ENCODE data around the gene LRRC42.
A peak's percentile ranks its signal among the peaks of the same experiment; 100 is the strongest.

The LRRC42 gene

DNA sequence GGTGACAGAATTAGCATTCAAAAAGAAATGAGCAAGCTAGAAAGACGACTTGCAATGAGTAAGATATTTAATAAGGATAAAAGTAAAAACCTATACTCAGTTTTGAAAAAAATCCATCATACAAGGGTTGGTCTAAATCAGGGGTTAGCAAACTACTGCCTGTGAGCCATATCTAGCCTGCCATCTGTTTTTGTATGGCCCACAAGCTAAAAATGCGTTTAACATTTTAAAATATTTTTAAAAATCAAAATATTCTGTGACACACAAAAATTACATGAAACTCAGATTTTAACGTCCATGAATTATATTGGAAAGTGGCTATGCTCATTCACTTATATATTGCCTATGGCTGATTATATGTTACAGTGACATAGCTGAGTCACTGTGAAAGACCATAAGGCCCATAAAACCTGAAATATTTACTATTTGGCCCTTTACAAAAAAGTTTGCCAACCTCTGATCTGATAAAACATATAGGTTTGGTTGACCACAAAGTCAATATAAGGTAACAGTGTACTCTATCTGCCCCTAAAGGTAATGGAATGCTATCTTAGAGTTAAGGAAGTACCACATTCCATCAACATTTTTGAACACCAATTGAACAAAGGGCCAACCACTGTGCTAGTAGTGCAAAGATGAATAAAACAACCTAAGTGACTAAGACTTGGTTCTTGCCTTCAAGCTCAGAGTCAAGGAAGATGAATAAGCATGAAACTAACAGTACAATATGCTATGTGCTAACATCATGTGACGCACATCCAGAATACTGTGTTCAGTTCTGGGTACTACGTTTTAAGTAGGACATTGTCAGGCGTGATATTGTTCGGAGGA lies 3.8 kb upstream of the LRRC42 start:
- DNase-seq, result no peak

DNA sequence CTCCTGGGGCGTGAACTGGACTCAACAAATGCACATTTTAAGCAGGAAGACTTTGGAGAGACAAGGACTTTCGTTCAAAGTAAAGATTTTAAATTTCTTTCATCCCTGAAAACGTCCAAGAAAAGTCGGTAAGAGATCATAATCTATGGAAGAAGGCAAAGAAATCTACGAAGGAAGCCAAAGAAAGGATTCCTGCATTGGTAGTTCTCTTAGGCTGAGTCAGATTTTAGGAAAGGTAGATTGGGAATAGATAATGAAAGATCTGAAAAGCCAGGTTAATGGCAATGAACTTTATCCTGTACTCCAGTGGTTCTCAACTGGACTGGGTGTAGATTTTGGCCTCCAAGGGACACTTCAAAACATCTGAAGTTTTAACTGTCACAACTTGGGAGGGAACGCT lies 3.1 kb upstream of the LRRC42 start:
- DNase-seq, result no peak

DNA sequence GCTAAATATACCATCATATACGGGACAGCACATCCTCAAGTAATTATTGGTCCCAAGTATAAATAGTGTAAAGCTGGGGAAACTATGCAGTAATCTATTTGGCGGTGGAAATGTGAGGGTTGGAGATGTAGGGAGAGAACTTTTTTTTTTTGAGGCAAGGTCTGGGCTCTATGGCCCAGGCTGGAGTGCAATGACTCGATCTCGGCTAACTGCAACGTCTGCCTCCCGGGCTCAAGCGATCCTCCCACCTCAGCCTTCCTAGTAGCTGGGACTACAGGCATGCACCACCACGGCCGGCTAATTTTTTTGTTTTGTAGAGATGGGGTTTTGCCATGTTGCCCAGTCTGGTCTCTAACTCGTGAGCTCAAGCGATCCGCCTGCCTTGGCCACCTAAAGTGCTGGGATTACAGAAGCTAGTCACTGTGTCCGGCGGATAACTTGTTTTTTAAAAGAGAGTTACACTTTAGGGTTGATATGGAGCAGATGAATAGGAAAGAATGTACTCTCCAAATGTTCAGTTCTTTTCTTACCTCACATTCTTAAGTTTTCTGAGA lies 2.6 kb upstream of the LRRC42 start:
- no peak for DNase-seq

DNA sequence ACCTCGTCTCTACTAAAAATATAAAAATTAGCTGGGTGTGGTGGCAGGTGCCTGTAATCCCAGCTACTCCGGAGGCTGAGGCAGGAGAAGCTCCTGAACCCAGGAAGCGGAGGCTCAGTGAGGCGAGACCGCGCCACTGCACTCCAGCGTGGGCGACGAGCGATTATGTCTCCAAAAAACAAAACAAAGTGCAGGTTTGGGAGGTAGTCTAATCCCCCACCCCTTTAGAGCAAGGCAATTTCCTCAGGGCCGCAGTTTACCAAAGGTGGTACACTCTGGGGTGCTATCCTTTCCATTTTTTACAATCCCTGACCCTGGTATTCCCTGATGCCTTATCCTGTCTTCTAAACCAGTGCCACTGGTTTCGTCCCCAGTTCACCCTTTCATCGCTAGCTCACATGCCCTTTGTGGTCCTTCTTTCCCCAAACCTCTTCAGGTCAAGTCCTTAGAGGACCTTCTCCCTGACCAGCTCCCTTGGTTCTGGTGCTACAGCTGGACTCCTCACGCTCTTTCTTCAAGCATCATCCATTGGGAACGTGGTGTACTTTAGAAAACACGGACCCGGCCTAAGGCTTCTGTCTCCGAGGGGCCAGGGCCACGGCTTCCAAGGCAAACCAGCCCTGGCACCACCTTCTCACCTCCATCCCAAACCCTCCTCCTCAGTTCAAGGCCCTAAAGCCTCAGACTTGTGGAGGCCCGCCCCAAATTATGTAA lies 1.5 kb upstream of the LRRC42 start:
- no peak for DNase-seq

DNA sequence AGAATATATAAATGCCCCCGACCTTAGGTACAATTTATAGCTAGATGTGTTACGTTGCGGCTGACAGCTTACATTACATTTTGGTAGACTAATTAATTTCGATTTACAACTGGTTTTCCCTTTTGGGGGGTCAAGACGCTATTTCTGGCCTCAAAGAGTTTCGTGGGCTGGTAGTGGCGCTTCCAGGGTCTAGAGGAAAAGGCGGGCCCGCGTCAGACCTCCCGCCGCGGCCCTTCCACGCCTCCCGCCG lies 1.0 kb upstream of the LRRC42 start:
- no peak for DNase-seq

DNA sequence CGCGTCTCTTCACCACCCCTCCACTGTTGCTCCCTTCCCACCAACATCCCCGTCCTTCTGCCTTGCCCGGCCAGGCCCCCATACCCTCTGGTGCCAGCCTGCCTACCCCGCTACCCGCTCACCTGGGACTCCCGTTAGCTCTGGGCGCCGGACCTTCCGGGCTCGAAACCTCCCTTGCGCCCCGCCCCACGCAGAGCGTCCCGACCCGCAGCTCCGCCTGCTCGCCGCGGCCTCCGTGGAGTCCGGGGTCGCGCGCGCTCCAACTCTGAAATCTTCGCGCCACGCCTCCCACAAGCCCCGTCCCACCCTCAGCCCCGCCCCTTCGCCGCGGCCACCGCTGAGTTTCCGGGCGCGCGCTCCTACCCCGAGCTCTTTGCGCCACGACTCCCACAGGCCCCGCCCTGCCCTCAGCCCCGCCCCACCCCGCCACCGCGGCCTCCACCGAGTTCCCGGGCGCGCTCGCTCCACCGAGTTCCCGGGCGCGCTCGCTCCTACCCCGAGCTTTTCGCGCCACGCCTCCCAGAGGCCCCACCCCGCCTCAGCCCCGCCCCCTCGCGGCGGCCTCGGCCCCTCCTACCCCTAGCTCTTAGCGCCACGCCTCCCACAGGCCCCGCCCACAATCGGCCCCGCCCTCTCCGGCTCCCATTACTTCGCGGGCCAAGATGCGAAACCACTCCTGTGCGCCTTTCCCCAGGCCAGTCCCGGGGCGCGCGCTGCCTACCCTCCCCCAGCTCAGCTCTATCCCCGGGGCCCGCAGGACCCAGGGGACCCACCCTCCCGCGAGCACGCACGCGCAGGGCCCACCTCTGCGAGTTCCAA lies 508 bp upstream of the LRRC42 start, which contains the start of gene IFT25:
IFT25 (minus strand) TSS at position 267 of the 819 bp plus-strand sequence. CDS start 5,617 bp downstream, outside the sequence.
- peak; percentile 99 for DNase-seq

DNA sequence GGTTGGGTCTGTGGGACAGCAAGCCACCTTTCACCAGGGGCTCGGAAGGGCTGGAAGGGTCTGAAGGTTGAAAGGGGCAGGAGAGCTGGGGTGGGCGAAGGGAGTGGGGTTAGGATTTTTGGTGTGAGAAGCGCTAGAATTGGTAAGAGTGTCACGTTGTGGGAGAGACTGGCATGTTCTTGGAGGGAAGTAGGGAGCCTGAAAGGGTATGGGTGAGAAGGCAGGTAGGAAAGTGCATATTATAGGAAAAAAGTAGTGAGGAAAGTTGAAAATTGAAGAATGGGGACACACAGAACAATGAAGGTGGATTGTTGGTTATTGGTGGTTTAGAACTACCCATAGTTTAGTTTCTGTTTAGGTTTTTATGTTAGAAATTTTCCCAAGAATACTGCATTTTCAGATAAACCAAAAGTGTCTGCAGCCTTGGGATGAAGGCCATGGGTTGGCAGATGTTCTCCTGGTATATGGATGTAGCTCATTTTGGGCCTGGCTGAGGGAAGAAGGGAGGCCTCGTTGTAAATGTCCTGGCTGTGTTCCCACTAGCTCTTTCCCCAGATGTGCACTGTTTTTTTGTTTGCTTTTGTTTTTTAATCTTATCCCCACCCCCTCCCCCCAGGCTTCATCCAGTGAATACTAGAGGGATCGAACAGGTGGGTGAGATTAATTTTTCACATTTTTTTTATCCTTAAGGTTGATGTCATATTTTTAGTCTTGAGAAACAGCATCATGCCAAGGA lies 1.2 kb downstream of the LRRC42 start:
- no peak for DNase-seq

DNA sequence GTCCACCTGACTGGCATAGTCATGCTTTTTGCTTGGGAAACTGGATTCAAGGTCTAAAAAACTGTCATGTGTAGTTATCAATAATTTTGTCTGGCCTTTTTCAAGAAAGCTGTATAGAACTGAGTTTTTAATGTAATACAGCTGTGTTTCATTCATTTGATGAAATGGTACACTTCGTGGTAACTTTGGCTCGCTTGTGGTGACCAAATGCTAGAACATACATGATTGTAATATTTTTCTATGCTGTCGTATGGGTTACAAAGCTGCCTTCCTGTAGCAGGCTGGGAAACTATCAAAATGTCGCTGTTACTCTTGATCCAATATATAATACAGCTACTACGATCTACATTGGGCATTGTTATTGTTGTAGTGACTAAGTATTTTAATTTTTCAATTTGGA lies 2.1 kb downstream of the LRRC42 start:
- DNase-seq, result no peak

DNA sequence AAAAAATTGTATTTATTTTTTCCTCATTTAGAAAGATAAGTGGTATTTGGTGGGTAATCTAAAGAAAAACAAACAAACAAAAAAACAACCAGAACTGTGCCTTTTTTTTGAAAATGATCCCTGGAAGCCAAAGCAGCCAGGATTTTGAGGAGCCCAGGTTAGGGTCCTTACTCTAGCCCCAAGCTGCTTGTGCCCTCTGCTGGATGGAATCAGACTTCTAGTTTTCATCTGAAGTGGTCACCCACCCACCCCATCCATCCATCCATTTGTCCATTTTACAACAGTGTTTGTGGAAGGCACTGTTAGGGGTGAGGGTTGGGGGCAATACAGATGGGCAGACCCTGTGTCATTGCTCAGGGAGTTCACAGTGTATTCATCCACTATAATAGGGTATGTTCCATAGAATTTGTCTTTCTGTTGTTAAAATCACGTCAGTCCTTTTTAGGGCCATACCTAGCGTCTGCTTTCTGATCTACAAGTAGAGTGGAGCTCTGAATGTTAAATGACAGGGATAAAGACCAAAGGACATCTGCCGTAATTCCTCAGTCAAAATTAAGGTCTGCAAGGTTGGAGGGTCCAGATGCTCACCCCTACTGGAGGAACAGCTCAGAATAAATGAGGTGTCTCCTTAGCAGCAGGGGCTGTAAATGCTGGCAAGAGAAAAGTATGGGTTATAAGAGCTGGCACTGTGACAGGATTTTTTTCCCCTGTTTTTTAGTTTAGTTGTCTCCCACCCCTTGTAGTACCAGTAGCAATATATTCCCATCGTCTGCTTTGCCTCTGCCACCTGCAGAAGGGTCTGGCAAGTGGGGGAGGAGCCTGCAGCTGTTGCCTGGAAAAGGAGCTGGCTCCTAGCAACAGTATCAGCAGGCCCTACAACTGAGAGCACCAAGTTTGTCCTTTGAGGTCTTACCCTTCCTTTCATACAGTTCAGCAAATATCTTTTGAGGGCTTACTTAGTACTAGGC lies 3.2 kb downstream of the LRRC42 start:
- no peak for DNase-seq

DNA sequence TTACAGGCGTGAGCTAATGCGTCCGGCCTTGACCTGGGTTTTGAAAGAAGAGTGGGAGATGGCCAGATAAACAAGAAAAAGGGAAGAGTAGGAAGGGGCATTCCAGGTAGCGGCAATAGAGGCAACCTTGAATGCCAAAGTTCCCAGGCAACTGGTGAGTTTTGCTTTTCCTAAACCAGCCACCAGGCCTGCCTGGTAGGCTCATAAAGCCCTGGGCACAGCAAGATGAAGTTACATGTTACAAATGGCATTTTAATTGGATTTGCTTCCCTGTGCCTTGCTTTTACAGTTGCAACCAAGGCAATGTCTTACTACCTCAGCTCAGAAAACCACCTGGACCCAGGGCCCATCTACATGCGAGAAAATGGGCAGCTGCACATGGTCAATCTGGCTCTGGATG lies 5.5 kb downstream of the LRRC42 start:
- no peak for DNase-seq

DNA sequence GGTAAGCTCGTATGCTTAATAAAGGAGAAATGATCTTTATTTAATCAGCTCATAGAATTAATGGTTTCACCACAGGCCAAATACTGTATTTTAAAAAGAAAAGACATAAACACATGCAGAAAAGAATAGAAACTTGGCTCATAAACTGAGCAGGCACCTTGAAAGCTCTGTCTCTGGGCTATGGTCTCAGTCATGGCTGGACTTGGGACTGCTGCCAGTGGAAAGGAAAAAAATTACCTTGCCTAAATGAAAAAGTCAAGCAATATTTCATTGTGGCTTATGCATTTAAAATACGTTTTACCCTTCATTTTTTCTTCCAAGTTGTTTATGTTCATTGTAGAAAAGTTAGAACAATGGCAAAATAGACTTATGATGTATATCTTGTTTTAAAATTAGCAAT lies 8.0 kb downstream of the LRRC42 start:
- DNase-seq, result no peak

DNA sequence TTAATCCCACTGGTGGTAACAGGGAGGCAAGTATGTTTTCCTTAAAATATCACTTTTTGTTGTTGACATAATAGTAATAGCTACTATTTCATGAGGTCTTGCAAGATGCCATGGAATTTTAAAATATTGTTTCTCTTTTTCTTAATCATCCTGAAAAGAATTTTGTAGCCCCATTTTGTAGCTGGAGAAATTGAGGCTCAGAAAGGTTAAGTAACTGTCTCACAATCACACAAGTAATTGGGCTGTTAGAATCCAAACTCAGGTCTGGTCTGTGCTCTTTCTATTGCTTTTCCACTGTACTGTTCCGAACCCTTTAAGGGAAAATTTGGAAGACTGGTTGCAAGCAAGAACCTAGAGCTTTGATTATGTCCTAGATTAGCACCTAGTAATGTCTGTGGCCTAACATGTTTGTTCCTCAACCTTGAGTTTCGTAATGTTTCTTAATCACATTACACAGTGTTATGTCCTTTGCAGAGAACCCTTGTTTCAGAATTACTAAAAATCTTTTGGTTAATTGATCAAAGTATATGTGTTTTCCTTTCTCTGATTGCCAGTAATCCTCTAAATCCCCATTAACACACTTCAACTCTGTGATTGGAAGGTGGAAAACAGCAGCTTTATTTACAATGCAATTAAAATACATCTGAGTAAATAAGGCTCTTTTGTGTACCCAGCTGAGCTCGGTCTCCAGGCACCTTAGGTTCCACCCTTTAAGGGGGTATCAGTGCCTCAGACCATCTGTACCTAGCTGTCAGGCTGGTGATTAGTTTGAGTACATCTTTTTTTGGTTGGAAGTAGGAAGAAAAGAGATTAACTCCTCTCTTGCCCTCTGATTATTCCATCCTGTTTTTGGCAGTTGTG lies 10.4 kb downstream of the LRRC42 start:
- DNase-seq, result no peak

DNA sequence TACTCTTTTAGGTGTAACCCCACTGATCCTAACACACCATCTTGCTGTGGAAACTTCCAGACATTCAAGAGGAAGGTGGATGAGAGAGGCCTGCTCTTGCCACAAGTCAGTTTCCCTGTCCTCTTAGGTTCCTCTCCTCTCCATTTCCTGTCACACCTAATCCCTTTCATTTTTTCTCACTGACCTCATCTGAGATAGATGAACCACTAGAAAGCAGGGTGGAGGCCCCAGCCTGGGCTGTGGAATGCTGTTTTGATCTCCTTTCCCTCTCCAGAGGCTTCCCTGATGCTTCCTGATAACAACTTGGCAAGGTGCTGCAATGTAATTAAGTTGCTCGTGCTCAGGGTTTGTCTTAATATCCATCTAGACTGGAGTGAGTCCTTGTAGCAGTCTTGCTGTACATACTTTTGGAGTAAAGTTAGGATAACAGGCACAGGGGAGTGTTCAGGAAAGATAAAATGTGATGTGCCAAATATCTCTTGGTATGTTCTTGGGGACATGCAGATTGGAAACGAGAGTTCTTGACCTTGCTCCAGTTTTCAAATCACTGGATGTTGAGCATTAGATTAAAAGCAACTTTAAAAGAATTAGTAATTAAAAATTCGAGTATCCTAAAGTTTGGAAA lies 11.2 kb downstream of the LRRC42 start:
- DNase-seq, result no peak

DNA sequence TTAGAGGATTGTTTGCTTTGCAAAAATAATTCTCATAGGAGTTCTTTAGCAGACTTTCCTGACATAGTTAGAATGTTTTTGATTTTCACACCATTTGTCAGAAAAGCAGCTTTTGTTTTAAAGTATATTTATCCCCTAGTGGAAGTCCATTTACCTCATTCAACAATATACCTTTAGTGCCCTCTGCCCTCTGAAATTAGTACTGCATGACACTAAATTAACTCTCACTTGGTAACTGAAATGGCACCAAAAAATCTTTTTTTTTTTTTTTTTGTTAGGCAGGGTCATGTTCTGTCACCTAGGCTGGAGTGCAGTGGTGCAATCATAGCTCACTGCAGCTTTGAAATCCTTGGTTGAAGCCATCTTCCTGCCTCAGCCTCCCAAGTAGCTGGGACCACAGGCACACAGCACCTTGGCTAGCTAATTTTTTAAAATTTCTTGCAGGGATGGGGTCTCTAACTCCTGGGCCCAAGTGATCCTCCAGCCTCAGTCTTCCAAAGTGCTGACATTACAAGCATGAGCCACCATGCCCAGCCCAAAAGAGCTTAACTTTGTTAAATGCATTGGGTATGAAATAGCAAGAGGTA lies 13.6 kb downstream of the LRRC42 start:
- DNase-seq, result no peak

DNA sequence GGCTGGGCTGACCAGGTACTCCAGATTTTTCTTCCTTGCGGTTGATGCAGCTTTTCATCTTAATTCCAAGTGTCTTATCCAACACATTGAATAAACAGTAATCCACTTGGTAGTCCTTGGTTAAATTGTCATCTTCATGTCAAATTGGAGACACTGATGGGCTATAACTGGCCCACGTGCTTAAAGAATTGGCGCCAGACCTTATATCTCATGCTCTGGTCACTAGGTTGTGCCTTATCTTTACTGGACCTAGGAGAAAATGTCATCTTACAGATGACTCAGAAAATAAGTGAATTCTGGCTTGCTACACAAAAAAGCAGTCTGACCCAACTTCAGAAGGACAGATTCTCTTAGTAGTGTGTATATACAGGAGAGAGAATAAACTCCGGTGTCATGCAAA lies 16.2 kb downstream of the LRRC42 start:
- DNase-seq, result no peak

DNA sequence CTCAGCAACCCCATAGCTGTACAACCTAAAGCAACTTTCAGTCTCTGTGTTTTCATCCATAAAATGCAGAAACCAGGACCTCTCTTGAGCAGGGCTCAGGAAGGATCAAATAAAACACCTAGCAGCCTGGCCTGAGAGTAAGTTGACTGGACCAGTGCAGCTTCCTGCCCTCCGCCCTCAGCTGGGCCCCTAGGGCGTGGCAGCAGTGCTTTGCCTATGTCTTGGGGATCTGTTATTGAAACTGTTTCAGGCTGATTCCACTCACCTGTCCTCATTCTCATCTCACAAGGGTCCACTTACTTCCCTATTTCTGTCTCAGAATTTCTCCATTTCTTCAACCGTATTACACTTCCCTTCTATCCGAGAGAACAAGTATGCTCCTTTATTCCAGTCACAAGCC lies 17.3 kb downstream of the LRRC42 start:
- no peak for DNase-seq

DNA sequence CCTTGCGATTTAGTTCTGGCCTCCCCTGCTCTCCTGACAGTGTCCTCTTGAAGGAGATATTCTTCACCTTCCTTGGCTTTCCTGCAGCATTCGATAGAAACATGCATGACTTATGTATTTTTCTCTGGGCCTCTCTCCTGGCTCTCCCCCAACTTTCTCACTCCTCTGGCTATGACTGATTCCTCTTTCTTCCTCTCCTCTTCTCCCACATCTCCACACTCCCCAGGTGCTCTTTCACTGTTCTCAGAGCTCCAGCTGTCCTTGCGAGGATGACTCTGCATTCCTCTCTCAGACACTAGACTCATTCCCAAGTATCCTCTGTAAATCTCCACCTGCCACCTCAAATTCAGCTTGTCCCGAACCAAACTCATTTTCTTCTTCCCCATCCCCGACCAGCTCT lies 18.0 kb downstream of the LRRC42 start:
- DNase-seq, result no peak

DNA sequence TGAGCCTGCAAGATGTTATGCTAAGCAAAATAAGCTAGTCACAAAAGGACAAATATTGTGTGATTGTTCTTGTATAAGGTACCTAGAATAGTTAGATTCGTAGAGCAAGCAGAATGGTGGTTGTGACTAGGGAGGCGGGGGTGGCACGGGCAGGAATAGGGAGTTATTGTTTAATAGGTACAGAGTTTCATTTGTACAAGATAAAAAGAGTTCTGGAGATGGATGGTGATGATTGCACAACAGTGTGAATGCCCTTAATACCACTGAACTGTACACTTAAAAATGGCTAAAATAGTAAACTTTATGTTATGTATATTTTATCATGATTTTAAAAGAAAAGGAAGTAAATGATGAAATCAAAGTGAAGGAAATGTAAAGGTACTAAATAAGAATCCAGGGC lies 20.6 kb downstream of the LRRC42 start:
- no peak for DNase-seq

DNA sequence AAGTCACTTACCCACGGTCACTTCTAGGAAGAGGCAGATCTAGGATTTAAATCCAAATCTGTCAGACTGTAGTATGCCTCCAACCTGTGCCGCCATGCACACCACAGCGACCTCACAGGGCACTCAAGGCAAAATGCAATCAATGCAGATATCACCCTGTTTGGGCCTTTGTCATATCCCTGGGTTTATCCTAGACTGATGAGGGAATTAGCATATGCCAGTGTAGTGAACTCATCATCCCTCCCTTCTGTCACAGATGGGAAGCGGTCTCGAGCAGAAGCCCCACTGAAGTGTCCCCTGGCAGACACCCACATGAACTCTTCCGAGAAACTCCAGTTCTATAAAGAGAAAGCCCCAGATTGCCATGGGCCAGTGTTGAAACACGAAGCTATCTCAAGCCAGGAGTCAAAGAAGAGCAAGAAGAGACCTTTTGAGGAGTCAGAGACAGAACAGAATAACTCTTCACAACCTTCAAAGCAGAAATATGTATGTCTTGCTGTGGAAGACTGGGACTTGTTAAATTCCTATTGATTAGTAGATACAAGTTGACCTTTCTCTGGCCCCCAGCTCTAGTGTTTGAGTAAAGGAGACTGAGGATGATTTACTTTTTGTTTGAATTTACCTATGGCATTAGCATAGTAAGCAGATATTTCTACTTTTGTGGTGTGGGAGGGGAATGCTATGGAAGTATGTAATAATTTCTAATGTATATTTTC lies 21.4 kb downstream of the LRRC42 start:
- no peak for DNase-seq

Measured in stimulated activated CD4-positive, alpha-beta T cell treated with anti-CD3 and anti-CD28 coated beads, Interleukin-4, amount 100 ng/mL, for 1 hour (primary cell).